SK-N-SH treated with all-trans-retinoic acid at 6 μM for 48 hours (cell line): ENCODE data around the gene DKK2.

Source experiments
- ATAC-seq: fragments of 200-7000 bp; cut with Tn5 transposase; 3 replicates; pipeline ENCODE4 v1.9.1; 2020; ENCODE audit warnings: mild to moderate bottlenecking, moderate library complexity
- ARNTL ChIP-seq: fragments of 450-650 bp; formaldehyde crosslinking; IDR thresholded peaks from 2 replicates; pipeline ENCODE4 v1.5.0; 2020; ENCODE audit warnings: low read depth, mild to moderate bottlenecking, moderate library complexity, borderline replicate concordance
- BACH2 ChIP-seq: fragments of 250-450 bp; sonication (Bioruptor Pico); IDR thresholded peaks from 2 replicates; pipeline ENCODE4 v1.9.0; 2021; ENCODE audit warnings: mild to moderate bottlenecking, borderline replicate concordance
- CSRNP3 ChIP-seq: fragments of 250-450 bp; sonication (Bioruptor Pico); IDR thresholded peaks from 2 replicates; pipeline ENCODE4 v1.5.1; 2021; ENCODE audit warnings: mild to moderate bottlenecking, moderate library complexity
- GLIS3 ChIP-seq: fragments of 250-450 bp; sonication (Bioruptor Pico); IDR thresholded peaks from 2 replicates; pipeline ENCODE4 v1.5.0; 2020; ENCODE audit warnings: mild to moderate bottlenecking, moderate library complexity
- ISL1 ChIP-seq: fragments of 250-450 bp; sonication (Bioruptor Pico); IDR thresholded peaks from 2 replicates; pipeline ENCODE4 v2.1.2; 2022; ENCODE audit warnings: mild to moderate bottlenecking, moderate library complexity
- PATZ1 ChIP-seq: fragments of 250-450 bp; sonication (Bioruptor Pico); IDR thresholded peaks from 2 replicates; pipeline ENCODE4 v1.8.0; 2020; ENCODE audit warnings: mild to moderate bottlenecking, moderate library complexity, borderline replicate concordance
- POU6F1 ChIP-seq: fragments of 250-450 bp; sonication (Bioruptor Pico); IDR thresholded peaks from 2 replicates; pipeline ENCODE4 v1.8.0; 2021; ENCODE audit warnings: low read depth, mild to moderate bottlenecking, moderate library complexity, borderline replicate concordance
- RARB ChIP-seq: fragments of 250-450 bp; sonication (Bioruptor Pico); IDR thresholded peaks from 2 replicates; pipeline ENCODE4 v1.8.0; 2021; ENCODE audit warnings: mild to moderate bottlenecking, moderate library complexity
- TOX ChIP-seq: fragments of 250-450 bp; sonication (Bioruptor Pico); IDR thresholded peaks from 2 replicates; pipeline ENCODE4 v1.8.0; 2021; ENCODE audit warnings: mild to moderate bottlenecking, moderate library complexity, borderline replicate concordance
- TSHZ2 ChIP-seq: fragments of 250-450 bp; sonication (Bioruptor Pico); IDR thresholded peaks from 2 replicates; pipeline ENCODE4 v1.5.0; 2020; ENCODE audit warnings: mild to moderate bottlenecking, moderate library complexity
- ZC3H10 ChIP-seq: fragments of 250-450 bp; sonication (Bioruptor Pico); IDR thresholded peaks from 2 replicates; pipeline ENCODE4 v1.5.1; 2021; ENCODE audit warnings: mild to moderate bottlenecking, moderate library complexity
- ZFP3 ChIP-seq: fragments of 250-450 bp; sonication (Bioruptor Pico); IDR thresholded peaks from 2 replicates; pipeline ENCODE4 v1.5.0; 2020; ENCODE audit warnings: mild to moderate bottlenecking, moderate library complexity
- ZNF8 ChIP-seq: fragments of 450-650 bp; formaldehyde crosslinking; IDR thresholded peaks from 2 replicates; pipeline ENCODE4 v1.5.0; 2020; ENCODE audit warnings: mild to moderate bottlenecking, moderate library complexity

The DKK2 gene

GRCh38 chr4:107009196-107009968 is 26.7 kb downstream of the DKK2 start:
- no peak for ATAC-seq
- TF ChIP-seq RARB (CRISPR knock-in tag) (no peak), ZNF8 (CRISPR knock-in tag) (no peak), ZFP3 (CRISPR knock-in tag) (no peak), TSHZ2 (CRISPR knock-in tag) (no peak), ISL1 (no peak), CSRNP3 (CRISPR knock-in tag) (no peak), ARNTL (CRISPR knock-in tag) (no peak), TOX (CRISPR knock-in tag) (no peak), POU6F1 (CRISPR knock-in tag) (no peak), PATZ1 (CRISPR knock-in tag) (no peak)

GRCh38 chr4:107008115-107008514 is 28.0 kb downstream of the DKK2 start:
- ATAC-seq, result no peak
- no peak for TF ChIP-seq BACH2 (CRISPR knock-in tag)
- TF ChIP-seq POU6F1 (CRISPR knock-in tag), result no peak
- no peak for TF ChIP-seq ARNTL (CRISPR knock-in tag)
- TF ChIP-seq ZC3H10 (CRISPR knock-in tag), result no peak
- TF ChIP-seq ZNF8 (CRISPR knock-in tag), result no peak
- no peak for TF ChIP-seq GLIS3
- no peak for TF ChIP-seq ISL1

GRCh38 chr4:107006218-107006617 is 29.9 kb downstream of the DKK2 start:
- TF ChIP-seq ZFP3 (CRISPR knock-in tag) (no peak), TSHZ2 (CRISPR knock-in tag) (no peak)
- no peak for ATAC-seq
